Caco-2 (cell line): Measurements from ENCODE around the gene SLC27A2. TPM values are rescaled to one million over a fixed set of nuclear protein-coding genes. Genes with fewer than 3 reads are reported as not detected.

ENCODE experiments used
- BruUV-seq: library from RNA; stranded (reverse); fragments of 400-500 nt; replicated peaks from 2 replicates; lab custom pipeline; 2021; lab: Mats Ljungman, UMichigan
- CTCF ChIA-PET: fragments of 300-600 bp; sonication (Branson Sonifier 250); formaldehyde crosslinking; loops from one replicate; lab custom pipeline; 2022; ENCODE audit warnings: antibody characterized with exemption; lab: Charles Lee
- POLR2A ChIA-PET: fragments of 300-600 bp; sonication (Branson Sonifier 250); formaldehyde crosslinking; loops from one replicate; lab custom pipeline; 2022; ENCODE audit warnings: antibody characterized with exemption; lab: Charles Lee
- DNase-seq, 2 experiments: peaks; one replicate each; pipeline versions ENCODE4 v3.0.0 to v3.0.0-alpha.2; 2020 to 2022
- H3K27me3 ChIP-seq: replicated peaks from 2 replicates; pipeline ENCODE4 v1.6.0; 2011; ENCODE audit warnings: low read length; ENCODE audit not compliant: control insufficient read depth, insufficient read depth
- H3K36me3 ChIP-seq: 2 replicates; pipeline ENCODE4 v1.5.1; 2011; ENCODE audit warnings: low read length; ENCODE audit not compliant: control insufficient read depth, insufficient read depth
- H3K4me1 ChIP-seq: fragments of 250-450 bp; sonication (Bioruptor Pico); 2 replicates; pipeline ENCODE4 v1.5.1; 2020; ENCODE audit warnings: mild to moderate bottlenecking
- H3K4me3 ChIP-seq: 2 replicates; pipeline ENCODE4 v1.5.1; 2011; ENCODE audit warnings: low read depth, mild to moderate bottlenecking, control low read depth, low read length
- H3K9me3 ChIP-seq: fragments of 250-450 bp; sonication (Bioruptor Pico); 2 replicates; pipeline ENCODE4 v1.5.1; 2020; ENCODE audit warnings: mild to moderate bottlenecking, moderate library complexity
- H3K27ac Mint-ChIP-seq: one replicate; pipeline ENCODE4 v1.8.0; 2022; ENCODE audit warnings: mixed read lengths; ENCODE audit not compliant: unreplicated experiment
- H3K27me3 Mint-ChIP-seq: one replicate; pipeline ENCODE4 v1.8.0; 2022; ENCODE audit warnings: mixed read lengths; ENCODE audit not compliant: insufficient read depth, unreplicated experiment
- H3K36me3 Mint-ChIP-seq: one replicate; pipeline ENCODE4 v1.8.0; 2022; ENCODE audit warnings: mild to moderate bottlenecking, mixed read lengths; ENCODE audit not compliant: insufficient read depth, unreplicated experiment
- H3K4me1 Mint-ChIP-seq: one replicate; pipeline ENCODE4 v1.8.0; 2022; ENCODE audit warnings: low read depth, mixed read lengths; ENCODE audit not compliant: unreplicated experiment
- H3K4me3 Mint-ChIP-seq: one replicate; pipeline ENCODE4 v1.8.0; 2022; ENCODE audit warnings: mild to moderate bottlenecking, moderate library complexity, mixed read lengths; ENCODE audit not compliant: unreplicated experiment
- H3K9me3 Mint-ChIP-seq: one replicate; pipeline ENCODE4 v1.8.0; 2022; ENCODE audit warnings: mixed read lengths; ENCODE audit not compliant: unreplicated experiment
- intact Hi-C: fragments of 100-400 bp; cut with micrococcal nuclease; formaldehyde crosslinking; loops from one replicate; pipeline ENCODE4 v1.10.0; 2022; ENCODE audit not compliant: unreplicated experiment
- total RNA-seq: library from RNA; stranded (reverse); gene quantifications from 2 replicates; pipeline ENCODE4 v1.2.3, GENCODE V29; 2022
- TF ChIP-seq, protein P1 (sequence below), 2 experiments: fragments of 200-600 bp in 1 of 2; IDR thresholded peaks; 1 replicate in 1 of 2; 2 replicates in 1 of 2; pipeline versions ENCODE4 v1.5.1 to v1.8.0; 2011 to 2022; ENCODE audit warnings: antibody characterized with exemption in 1 of 2, control low read depth in 1 of 2, inconsistent platforms in 1 of 2, low read depth in 1 of 2, low read length in 1 of 2, mild to moderate bottlenecking in 1 of 2, moderate library complexity in 1 of 2; ENCODE audit not compliant: insufficient read depth in 1 of 2, severe bottlenecking in 1 of 2, unreplicated experiment in 1 of 2

SLC27A2 gene
- total RNA-seq, 1 experiment from 2014 or later: 31.2 TPM

DNA sequence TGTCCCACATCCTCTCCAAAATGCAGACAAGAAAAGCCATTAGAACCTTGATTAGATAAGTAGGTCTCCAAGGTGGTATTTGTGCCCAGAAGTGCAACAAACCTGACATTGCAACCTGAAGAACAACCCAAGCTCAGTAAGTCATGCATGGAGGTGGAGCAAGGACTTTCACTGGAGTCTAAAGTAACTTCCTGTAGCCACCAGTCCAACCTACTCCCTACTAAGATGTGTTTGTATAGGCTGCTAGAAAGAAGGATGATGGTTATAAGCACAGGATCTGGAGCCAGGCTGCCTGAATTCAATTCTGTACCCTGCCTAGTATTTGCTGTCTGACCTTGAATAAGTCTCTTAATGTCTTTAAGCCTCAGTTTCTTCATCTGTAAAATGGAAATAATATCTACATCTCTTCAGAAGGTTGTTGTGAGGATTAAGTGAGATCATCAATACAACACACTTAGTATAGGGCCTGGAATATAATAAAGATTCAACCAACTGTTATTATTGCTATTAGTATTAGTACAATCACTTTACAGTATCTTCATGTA is 51.3 kb downstream of the SLC27A2 start:
- Histone ChIP-seq H3K36me3 (no peaks in the 10 kb centered on the region), H3K4me1 (no peaks in the 10 kb centered on the region), H3K27me3 (no peaks in the 10 kb centered on the region), H3K9me3 (no peaks in the 10 kb centered on the region), H3K4me3 (no peak overlapping the region)
- BruUV-seq: no TSS peak
- POLR2A ChIA-PET: no interaction called here
- Mint-ChIP-seq H3K9me3 (no peaks in the 10 kb centered on the region), H3K4me3 (no peak overlapping the region), H3K36me3 (no peaks in the 10 kb centered on the region), H3K4me1 (no peaks in the 10 kb centered on the region), H3K27ac (no peak overlapping the region), H3K27me3 (no peaks in the 10 kb centered on the region)
- intact Hi-C loops: no loop called here
- no peak for DNase-seq
- TF ChIP-seq, protein P1, sequence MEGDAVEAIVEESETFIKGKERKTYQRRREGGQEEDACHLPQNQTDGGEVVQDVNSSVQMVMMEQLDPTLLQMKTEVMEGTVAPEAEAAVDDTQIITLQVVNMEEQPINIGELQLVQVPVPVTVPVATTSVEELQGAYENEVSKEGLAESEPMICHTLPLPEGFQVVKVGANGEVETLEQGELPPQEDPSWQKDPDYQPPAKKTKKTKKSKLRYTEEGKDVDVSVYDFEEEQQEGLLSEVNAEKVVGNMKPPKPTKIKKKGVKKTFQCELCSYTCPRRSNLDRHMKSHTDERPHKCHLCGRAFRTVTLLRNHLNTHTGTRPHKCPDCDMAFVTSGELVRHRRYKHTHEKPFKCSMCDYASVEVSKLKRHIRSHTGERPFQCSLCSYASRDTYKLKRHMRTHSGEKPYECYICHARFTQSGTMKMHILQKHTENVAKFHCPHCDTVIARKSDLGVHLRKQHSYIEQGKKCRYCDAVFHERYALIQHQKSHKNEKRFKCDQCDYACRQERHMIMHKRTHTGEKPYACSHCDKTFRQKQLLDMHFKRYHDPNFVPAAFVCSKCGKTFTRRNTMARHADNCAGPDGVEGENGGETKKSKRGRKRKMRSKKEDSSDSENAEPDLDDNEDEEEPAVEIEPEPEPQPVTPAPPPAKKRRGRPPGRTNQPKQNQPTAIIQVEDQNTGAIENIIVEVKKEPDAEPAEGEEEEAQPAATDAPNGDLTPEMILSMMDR (IDR thresholded peaks at IDR 0.05; ENCODE audit: insufficient read depth in 1 of 2, low read depth in 1 of 2, low read length in 1 of 2, severe bottlenecking in 1 of 2, unreplicated experiment in 1 of 2): no peak
- CTCF ChIA-PET: no interaction called here

- no peaks in the 10 kb centered on the region for H3K27me3 ChIP-seq
- no TSS peak for BruUV-seq
- H3K27ac Mint-ChIP-seq: no peak overlapping the region
- H3K4me3 ChIP-seq: no peak overlapping the region
- H3K9me3 ChIP-seq: no peaks in the 10 kb centered on the region
- intact Hi-C loops: no loop called here
- no peak overlapping the region for H3K4me3 Mint-ChIP-seq
- no peaks in the 10 kb centered on the region for H3K36me3 ChIP-seq
- no peaks in the 10 kb centered on the region for H3K4me1 ChIP-seq
- TF ChIP-seq, protein P1 (IDR thresholded peaks at IDR 0.05; ENCODE audit: insufficient read depth in 1 of 2, low read depth in 1 of 2, low read length in 1 of 2, severe bottlenecking in 1 of 2, unreplicated experiment in 1 of 2): no peak
- ChIA-PET POLR2A (no interaction called here), CTCF (no interaction called here)
- H3K27me3 Mint-ChIP-seq: no peaks in the 10 kb centered on the region
- no peaks in the 10 kb centered on the region for H3K36me3 Mint-ChIP-seq
- no peak for DNase-seq
- no peaks in the 10 kb centered on the region for H3K4me1 Mint-ChIP-seq
- no peaks in the 10 kb centered on the region for H3K9me3 Mint-ChIP-seq
Observed at GRCh38 chr15:50234764-50235163, 52.8 kb downstream of the SLC27A2 start.

DNA sequence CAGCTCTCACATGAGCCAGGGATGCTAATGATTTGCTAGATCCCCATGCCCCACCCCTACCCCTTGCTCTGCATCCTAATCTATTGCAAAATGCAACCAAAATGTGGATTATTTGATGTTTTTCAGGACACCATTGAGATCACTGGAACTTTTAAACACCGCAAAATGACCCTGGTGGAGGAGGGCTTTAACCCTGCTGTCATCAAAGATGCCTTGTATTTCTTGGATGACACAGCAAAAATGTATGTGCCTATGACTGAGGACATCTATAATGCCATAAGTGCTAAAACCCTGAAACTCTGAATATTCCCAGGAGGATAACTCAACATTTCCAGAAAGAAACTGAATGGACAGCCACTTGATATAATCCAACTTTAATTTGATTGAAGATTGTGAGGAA is 53.8 kb downstream of the SLC27A2 start:
- Mint-ChIP-seq H3K36me3 (no peaks in the 10 kb centered on the region), H3K4me3 (no peak overlapping the region), H3K4me1 (no peaks in the 10 kb centered on the region), H3K27ac (no peak overlapping the region), H3K27me3 (no peaks in the 10 kb centered on the region), H3K9me3 (no peaks in the 10 kb centered on the region)
- Histone ChIP-seq H3K36me3 (no peaks in the 10 kb centered on the region), H3K4me1 (no peaks in the 10 kb centered on the region), H3K4me3 (no peak overlapping the region), H3K9me3 (no peaks in the 10 kb centered on the region), H3K27me3 (no peaks in the 10 kb centered on the region)
- CTCF ChIA-PET: no interaction called here
- no peak for DNase-seq
- no TSS peak for BruUV-seq
- POLR2A ChIA-PET: no interaction called here
- TF ChIP-seq, protein P1 (IDR thresholded peaks at IDR 0.05; ENCODE audit: insufficient read depth in 1 of 2, low read depth in 1 of 2, low read length in 1 of 2, severe bottlenecking in 1 of 2, unreplicated experiment in 1 of 2): no peak
- intact Hi-C loops: no loop called here
